Osteocyte (in vitro differentiated cells): ENCODE results near the gene MYOZ2. TPM values are rescaled to one million over a fixed set of nuclear protein-coding genes. Genes with fewer than 3 reads are reported as not detected.

Experiments
- DNase-seq: peaks from one replicate; pipeline ENCODE4 v3.0.0; 2021; ENCODE audit warnings: mixed read lengths; ENCODE audit not compliant: unreplicated experiment; ENCODE audit errors: extremely low spot score
- H3K27ac Mint-ChIP-seq: one replicate; pipeline ENCODE4 v1.8.0; 2021; ENCODE audit warnings: mild to moderate bottlenecking, mixed read lengths; ENCODE audit not compliant: unreplicated experiment
- H3K27me3 Mint-ChIP-seq: one replicate; pipeline ENCODE4 v1.8.0; 2021; ENCODE audit warnings: mixed read lengths; ENCODE audit not compliant: unreplicated experiment
- H3K36me3 Mint-ChIP-seq: one replicate; pipeline ENCODE4 v1.8.0; 2021; ENCODE audit warnings: mixed read lengths; ENCODE audit not compliant: unreplicated experiment
- H3K4me1 Mint-ChIP-seq: one replicate; pipeline ENCODE4 v1.8.0; 2021; ENCODE audit warnings: mixed read lengths; ENCODE audit not compliant: unreplicated experiment
- H3K4me3 Mint-ChIP-seq: one replicate; pipeline ENCODE4 v1.8.0; 2021; ENCODE audit warnings: mild to moderate bottlenecking, moderate library complexity, mixed read lengths; ENCODE audit not compliant: unreplicated experiment
- H3K9me3 Mint-ChIP-seq: one replicate; pipeline ENCODE4 v1.8.0; 2021; ENCODE audit warnings: mixed read lengths; ENCODE audit not compliant: unreplicated experiment
- total RNA-seq: library from RNA; stranded (reverse); gene quantifications from 2 replicates; pipeline ENCODE4 v1.2.1, GENCODE V29; 2021
- TF ChIP-seq, protein P1 (sequence below): fragments of 200-600 bp; sonication (generic); IDR thresholded peaks from 2 replicates; pipeline ENCODE4 v1.5.0; 2021; ENCODE audit warnings: antibody characterized with exemption, mild to moderate bottlenecking, moderate library complexity

The MYOZ2 gene
- total RNA-seq, 1 donor from 2014 or later, result not detected

DNA sequence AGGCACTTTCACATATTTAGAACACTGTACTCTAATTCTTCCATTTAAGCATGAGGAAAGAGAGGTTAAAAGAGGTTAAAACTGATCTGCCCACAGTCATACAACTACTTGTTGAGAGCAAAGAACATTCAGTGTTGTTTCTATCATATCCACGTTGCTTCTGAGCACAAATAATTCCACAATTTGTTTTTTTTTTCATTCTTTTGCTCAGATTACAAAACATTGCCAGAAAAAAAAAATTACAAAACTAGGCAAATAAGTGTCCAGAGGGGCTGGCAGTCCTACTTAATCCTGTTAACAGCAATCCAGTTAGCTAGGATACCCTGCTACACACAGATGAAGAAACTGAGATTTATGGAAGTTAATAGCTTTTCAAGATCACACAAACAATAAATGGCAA lies 70.5 kb downstream of the MYOZ2 start:
- Mint-ChIP-seq H3K36me3 (no peaks in the 10 kb centered on the region), H3K4me3 (no peak overlapping the region), H3K4me1 (peaks cover 22% of the 10 kb centered on the region), H3K27me3 (no peaks in the 10 kb centered on the region), H3K27ac (no peak overlapping the region), H3K9me3 (no peaks in the 10 kb centered on the region)
- TF ChIP-seq, protein P1, sequence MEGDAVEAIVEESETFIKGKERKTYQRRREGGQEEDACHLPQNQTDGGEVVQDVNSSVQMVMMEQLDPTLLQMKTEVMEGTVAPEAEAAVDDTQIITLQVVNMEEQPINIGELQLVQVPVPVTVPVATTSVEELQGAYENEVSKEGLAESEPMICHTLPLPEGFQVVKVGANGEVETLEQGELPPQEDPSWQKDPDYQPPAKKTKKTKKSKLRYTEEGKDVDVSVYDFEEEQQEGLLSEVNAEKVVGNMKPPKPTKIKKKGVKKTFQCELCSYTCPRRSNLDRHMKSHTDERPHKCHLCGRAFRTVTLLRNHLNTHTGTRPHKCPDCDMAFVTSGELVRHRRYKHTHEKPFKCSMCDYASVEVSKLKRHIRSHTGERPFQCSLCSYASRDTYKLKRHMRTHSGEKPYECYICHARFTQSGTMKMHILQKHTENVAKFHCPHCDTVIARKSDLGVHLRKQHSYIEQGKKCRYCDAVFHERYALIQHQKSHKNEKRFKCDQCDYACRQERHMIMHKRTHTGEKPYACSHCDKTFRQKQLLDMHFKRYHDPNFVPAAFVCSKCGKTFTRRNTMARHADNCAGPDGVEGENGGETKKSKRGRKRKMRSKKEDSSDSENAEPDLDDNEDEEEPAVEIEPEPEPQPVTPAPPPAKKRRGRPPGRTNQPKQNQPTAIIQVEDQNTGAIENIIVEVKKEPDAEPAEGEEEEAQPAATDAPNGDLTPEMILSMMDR, result no peak
- no peak for DNase-seq

GRCh38 chr4:119207051-119207450 lies 71.4 kb downstream of the MYOZ2 start:
- H3K4me1 Mint-ChIP-seq, result peaks cover 24% of the 10 kb centered on the region
- H3K27me3 Mint-ChIP-seq, result no peaks in the 10 kb centered on the region
- H3K27ac Mint-ChIP-seq, result no peak overlapping the region

GRCh38 chr4:119209077-119209476 lies 73.4 kb downstream of the MYOZ2 start:
- peak overlapping the region; percentile 76 for H3K27ac Mint-ChIP-seq
- H3K4me1 Mint-ChIP-seq, result peaks cover 31% of the 10 kb centered on the region
- no peaks in the 10 kb centered on the region for H3K9me3 Mint-ChIP-seq

More at GRCh38 chr4:119207051-119207450, 71.4 kb downstream of the MYOZ2 start:
- Mint-ChIP-seq H3K4me3 (no peak overlapping the region), H3K9me3 (no peaks in the 10 kb centered on the region), H3K36me3 (no peaks in the 10 kb centered on the region)
- TF ChIP-seq, protein P1, result no peak
- DNase-seq, result no peak

DNA sequence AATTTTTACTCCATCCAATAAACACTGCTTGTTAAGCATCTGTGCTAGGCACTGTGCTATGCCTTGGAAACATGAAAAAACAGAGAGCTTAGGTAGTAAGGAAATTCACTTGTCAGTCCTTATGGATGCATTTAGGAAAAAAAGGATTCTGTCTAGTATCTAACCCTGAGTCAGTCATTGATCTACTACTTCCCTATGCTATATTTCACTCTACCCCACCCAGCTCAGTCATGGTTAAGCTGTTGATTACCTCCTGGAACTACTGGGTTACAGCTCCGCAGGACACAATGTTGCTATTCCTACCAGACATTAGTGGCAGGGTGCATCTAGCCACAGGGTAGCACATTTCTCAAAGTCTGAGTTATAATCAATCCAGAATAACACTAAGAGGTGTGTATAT lies 74.0 kb downstream of the MYOZ2 start:
- TF ChIP-seq, protein P1, result no peak
- Mint-ChIP-seq H3K9me3 (no peaks in the 10 kb centered on the region), H3K4me3 (no peak overlapping the region), H3K27ac (peak overlapping the region; percentile 74), H3K36me3 (no peaks in the 10 kb centered on the region), H3K27me3 (no peaks in the 10 kb centered on the region), H3K4me1 (peaks cover 34% of the 10 kb centered on the region)
- no peak for DNase-seq

More at GRCh38 chr4:119209077-119209476, 73.4 kb downstream of the MYOZ2 start:
- no peaks in the 10 kb centered on the region for H3K36me3 Mint-ChIP-seq
- H3K27me3 Mint-ChIP-seq, result no peaks in the 10 kb centered on the region
- TF ChIP-seq, protein P1, result no peak
- no peak for DNase-seq
- no peak overlapping the region for H3K4me3 Mint-ChIP-seq

GRCh38 chr4:119210775-119211174 lies 75.1 kb downstream of the MYOZ2 start:
- no peak for DNase-seq
- Mint-ChIP-seq H3K9me3 (no peaks in the 10 kb centered on the region), H3K4me3 (peak overlapping the region; percentile 87), H3K4me1 (peaks cover 38% of the 10 kb centered on the region), H3K27ac (peak overlapping the region; percentile 0), H3K36me3 (no peaks in the 10 kb centered on the region), H3K27me3 (no peaks in the 10 kb centered on the region)
- TF ChIP-seq, protein P1, result no peak
